ENCODE results near the gene KCND3.

GRCh38 chr1:111795401-111795800, 194.1 kb downstream of the KCND3 start:
- no peak for TF ChIP-seq CTCF (conservative IDR thresholded peaks at IDR 0.05; ENCODE audit: low read length)
- no peak for TF ChIP-seq EZH2phosphoT487 (IDR thresholded peaks at IDR 0.05; ENCODE audit: borderline replicate concordance)
